WTC11 (cell line): ENCODE data around the gene TOMM7. TPM values are rescaled to one million over a fixed set of nuclear protein-coding genes. Genes with fewer than 3 reads are reported as not detected.

Experiments used
- ATAC-seq: fragments of 200-7000 bp; cut with Tn5 transposase; 2 replicates; pipeline ENCODE4 v1.10.0; 2021; ENCODE audit warnings: mild to moderate bottlenecking, moderate library complexity
- CTCF ChIA-PET: fragments of 300-600 bp; sonication (Branson Sonifier 250); formaldehyde crosslinking; loops from one replicate; lab custom pipeline; 2021; ENCODE audit warnings: antibody characterized with exemption; lab: Charles Lee
- POLR2A ChIA-PET: fragments of 350-600 bp; sonication (Branson Sonifier 250); formaldehyde crosslinking; loops from one replicate; lab custom pipeline; 2021; ENCODE audit warnings: antibody characterized with exemption; lab: Charles Lee
- DNase-seq: peaks from one replicate; pipeline ENCODE4 v3.0.0; 2021; ENCODE audit warnings: low spot score
- H3K27ac Mint-ChIP-seq: 2 replicates; pipeline ENCODE4 v1.8.0; 2021; ENCODE audit warnings: mixed read lengths
- H3K27me3 Mint-ChIP-seq: 2 replicates; pipeline ENCODE4 v1.8.0; 2021; ENCODE audit warnings: low read depth, mild to moderate bottlenecking, moderate library complexity, mixed read lengths
- H3K36me3 Mint-ChIP-seq: 2 replicates; pipeline ENCODE4 v1.8.0; 2021; ENCODE audit warnings: mixed read lengths
- H3K4me1 Mint-ChIP-seq: 2 replicates; pipeline ENCODE4 v1.8.0; 2022; ENCODE audit warnings: mixed read lengths
- H3K4me3 Mint-ChIP-seq: 2 replicates; pipeline ENCODE4 v1.8.0; 2021; ENCODE audit warnings: mild to moderate bottlenecking, moderate library complexity, mixed read lengths
- H3K9me3 Mint-ChIP-seq: 2 replicates; pipeline ENCODE4 v1.8.0; 2021; ENCODE audit warnings: mixed read lengths
- ATF1 ChIP-seq: sonication (generic); formaldehyde crosslinking; IDR thresholded peaks from 2 replicates; pipeline ENCODE4 v1.8.1; 2023; ENCODE audit warnings: mild to moderate bottlenecking, moderate library complexity, missing genetic modification reagents
- CREB1 ChIP-seq: sonication (generic); formaldehyde crosslinking; IDR thresholded peaks from 2 replicates; pipeline ENCODE4 v1.8.0; 2023; ENCODE audit warnings: mild to moderate bottlenecking, missing genetic modification reagents
- CTCF ChIP-seq: fragments of 200-600 bp; IDR thresholded peaks from 2 replicates; pipeline ENCODE4 v1.8.0; 2022; ENCODE audit warnings: antibody characterized with exemption
- EMX1 ChIP-seq: fragments of 250-450 bp; sonication (Bioruptor Pico); IDR thresholded peaks from 2 replicates; pipeline ENCODE4 v1.8.0; 2021; ENCODE audit warnings: mild to moderate bottlenecking
- ERG ChIP-seq: fragments of 250-450 bp; sonication (Bioruptor Pico); IDR thresholded peaks from 2 replicates; pipeline ENCODE4 v1.8.0; 2021; ENCODE audit warnings: mild to moderate bottlenecking
- GTF2I ChIP-seq: fragments of 250-450 bp; sonication (Bioruptor Pico); conservative IDR thresholded peaks from 2 replicates; pipeline ENCODE4 v1.4.0; 2021; ENCODE audit warnings: mild to moderate bottlenecking
- HMGA2 ChIP-seq: fragments of 250-450 bp; sonication (Bioruptor Pico); IDR thresholded peaks from 2 replicates; pipeline ENCODE4 v1.4.0; 2021; ENCODE audit warnings: mild to moderate bottlenecking, moderate library complexity
- NFATC4 ChIP-seq: fragments of 250-450 bp; sonication (Bioruptor Pico); IDR thresholded peaks from 2 replicates; pipeline ENCODE4 v1.9.0; 2021; ENCODE audit warnings: mild to moderate bottlenecking
- PREB ChIP-seq: sonication (generic); formaldehyde crosslinking; IDR thresholded peaks from 2 replicates; pipeline ENCODE4 v1.8.1; 2022; ENCODE audit warnings: mild to moderate bottlenecking, missing genetic modification reagents, moderate library complexity, borderline replicate concordance
- PRRX2 ChIP-seq: fragments of 250-450 bp; sonication (Bioruptor Pico); IDR thresholded peaks from 2 replicates; pipeline ENCODE4 v1.8.0; 2021; ENCODE audit warnings: mild to moderate bottlenecking
- RORB ChIP-seq: fragments of 250-450 bp; sonication (Bioruptor Pico); IDR thresholded peaks from 2 replicates; pipeline ENCODE4 v1.9.0; 2021; ENCODE audit warnings: mild to moderate bottlenecking
- USF2 ChIP-seq: sonication (generic); formaldehyde crosslinking; IDR thresholded peaks from 2 replicates; pipeline ENCODE4 v1.8.1; 2023; ENCODE audit warnings: mild to moderate bottlenecking, missing genetic modification reagents, moderate library complexity
- ZNF219 ChIP-seq: sonication (generic); formaldehyde crosslinking; IDR thresholded peaks from 2 replicates; pipeline ENCODE4 v1.8.0; 2023; ENCODE audit warnings: missing genetic modification reagents, mild to moderate bottlenecking, borderline replicate concordance
- ZNF425 ChIP-seq: fragments of 250-450 bp; sonication (Bioruptor Pico); conservative IDR thresholded peaks from 2 replicates; pipeline ENCODE4 v1.9.0; 2021; ENCODE audit warnings: mild to moderate bottlenecking
- ZNF671 ChIP-seq: fragments of 250-450 bp; sonication (Bioruptor Pico); IDR thresholded peaks from 2 replicates; pipeline ENCODE4 v1.8.0; 2021; ENCODE audit warnings: mild to moderate bottlenecking
- total RNA-seq: library from RNA; stranded (reverse); gene quantifications from 3 replicates; pipeline ENCODE4 v1.2.3, GENCODE V29; 2021

The TOMM7 gene
- total RNA-seq, 1 experiment from 2014 or later = 500 TPM

- no peak for DNase-seq
- CTCF ChIA-PET = interaction anchor here (0.6 to 1.9 kb wide), 2 partner anchors 87 to 201 kb away, joined by 3 to 4 read pairs; no protein-coding TSS in a partner anchor
- POLR2A ChIA-PET = no interaction called here
- H3K27ac Mint-ChIP-seq = peak overlapping the region; percentile 67; the same call in 1 of the 2 replicates
- TF ChIP-seq CREB1 (CRISPR knock-in tag) = no peak
- TF ChIP-seq CTCF = no peak
- TF ChIP-seq HMGA2 (CRISPR knock-in tag) = no peak
- TF ChIP-seq ATF1 (CRISPR knock-in tag) = no peak
- no peak for TF ChIP-seq GTF2I (CRISPR knock-in tag)
- TF ChIP-seq PREB (CRISPR knock-in tag) = no peak
- TF ChIP-seq RORB (CRISPR knock-in tag) = no peak
- TF ChIP-seq USF2 (CRISPR knock-in tag) = no peak
- no peak for TF ChIP-seq PRRX2 (CRISPR knock-in tag)
- TF ChIP-seq, all 79 proteins: peak for 0
- 0 out of 2 replicates have a peak, but pooled peaks have one; percentile 2 for ATAC-seq
- Mint-ChIP-seq H3K4me1 (peaks cover 22% of the 10 kb centered on the region), H3K4me3 (no peak overlapping the region), H3K27me3 (no peaks in the 10 kb centered on the region; the same call in 1 of the 2 replicates), H3K36me3 (peaks cover 34% of the 10 kb centered on the region), H3K9me3 (peaks cover 13% of the 10 kb centered on the region)
Observed at GRCh38 chr7:22865602-22865960, 42.9 kb upstream of the TOMM7 start.

- peak; percentile 9 for ATAC-seq
- 0 out of 2 replicates have a peak, but pooled peaks have one; percentile 49 for TF ChIP-seq EMX1
- TF ChIP-seq ERG = peak; percentile 29; the same call in 1 of the 2 replicates
- TF ChIP-seq ATF1 (CRISPR knock-in tag) = no peak
- TF ChIP-seq, all 79 proteins: peak for 2
- Mint-ChIP-seq H3K4me1 (peaks cover 27% of the 10 kb centered on the region), H3K9me3 (peaks cover 10% of the 10 kb centered on the region), H3K4me3 (no peak overlapping the region), H3K27ac (peak overlapping the region; percentile 67; the same call in 1 of the 2 replicates), H3K36me3 (peaks cover 37% of the 10 kb centered on the region), H3K27me3 (no peaks in the 10 kb centered on the region; the same call in 1 of the 2 replicates)
- no peak for DNase-seq
- CTCF ChIA-PET = interaction anchor here (0.6 to 1.9 kb wide), 2 partner anchors 88 to 202 kb away, joined by 3 to 4 read pairs; no protein-coding TSS in a partner anchor
- POLR2A ChIA-PET = no interaction called here
Observed at GRCh38 chr7:22864855-22865601, 42.4 kb upstream of the TOMM7 start.

- no peak for ATAC-seq
- peaks cover 40% of the 10 kb centered on the region for H3K36me3 Mint-ChIP-seq
- POLR2A ChIA-PET = no interaction called here
Observed at GRCh38 chr7:22864301-22864700, 41.7 kb upstream of the TOMM7 start.

More at GRCh38 chr7:22864301-22864700, 41.7 kb upstream of the TOMM7 start:
- Mint-ChIP-seq H3K27ac (peak overlapping the region; percentile 55; the same call in 1 of the 2 replicates), H3K27me3 (no peaks in the 10 kb centered on the region; the same call in 1 of the 2 replicates), H3K9me3 (peaks cover 7% of the 10 kb centered on the region), H3K4me3 (no peak overlapping the region), H3K4me1 (peaks cover 34% of the 10 kb centered on the region)
- CTCF ChIA-PET = interaction anchor here (1.9 kb wide), 1 partner anchor 88 kb away, joined by 4 read pairs; no protein-coding TSS in a partner anchor
- DNase-seq = no peak
- TF ChIP-seq ZNF671 = peak; percentile 62
- peak; percentile 6; the same call in 1 of the 2 replicates for TF ChIP-seq ZNF425
- 0 out of 2 replicates have a peak, but pooled peaks have one; percentile 56 for TF ChIP-seq NFATC4
- no peak for TF ChIP-seq ZNF219 (CRISPR knock-in tag)
